SIG-M5 treated with dmso at 0.1 percent for 504 hours (cell line): ENCODE results near the gene HEATR5A.
"Not testable (repeated sequence)": the region's sequence is repeated elsewhere in the genome, so short reads cannot be mapped to it uniquely, and the experiment has no call there.

ENCODE experiments used
- DNase-seq: peaks from one replicate; lab custom pipeline; 2025; ENCODE audit not compliant: unreplicated experiment; lab: John Stamatoyannopoulos, UW

Gene HEATR5A

GRCh38 chr14:31259040-31259435 is 161.3 kb downstream of the HEATR5A start:
- DNase-seq = not testable (repeated sequence)

DNA sequence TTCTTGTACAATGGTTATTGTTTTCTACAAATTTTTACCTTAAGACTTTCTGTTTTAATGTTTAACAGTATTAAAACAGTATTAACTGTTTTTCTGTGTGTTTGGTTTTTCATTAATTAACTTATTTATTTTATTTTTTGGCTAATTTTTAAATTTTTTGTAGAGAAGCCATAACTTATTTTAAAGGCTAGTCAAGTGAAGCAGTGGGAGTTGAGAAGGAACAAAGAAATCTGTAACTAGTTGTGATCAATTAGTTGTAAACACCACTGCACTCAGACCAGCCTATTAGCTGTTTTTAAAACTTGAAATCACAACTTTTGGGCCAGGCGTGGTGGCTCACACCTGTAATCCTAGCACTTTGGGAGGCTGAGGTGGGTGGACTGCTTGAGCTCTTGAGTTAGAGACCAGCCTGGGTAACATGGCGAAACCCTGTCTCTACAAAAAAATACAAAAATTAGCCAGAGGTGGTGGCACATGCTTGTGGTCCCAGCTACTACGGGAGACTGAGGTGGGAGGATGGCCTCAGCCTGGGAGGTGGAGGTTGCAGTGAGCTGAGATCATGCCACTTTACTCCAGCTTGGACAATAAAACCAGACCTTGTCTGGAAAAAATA is 161.8 kb downstream of the HEATR5A start:
- DNase-seq = no peak

DNA sequence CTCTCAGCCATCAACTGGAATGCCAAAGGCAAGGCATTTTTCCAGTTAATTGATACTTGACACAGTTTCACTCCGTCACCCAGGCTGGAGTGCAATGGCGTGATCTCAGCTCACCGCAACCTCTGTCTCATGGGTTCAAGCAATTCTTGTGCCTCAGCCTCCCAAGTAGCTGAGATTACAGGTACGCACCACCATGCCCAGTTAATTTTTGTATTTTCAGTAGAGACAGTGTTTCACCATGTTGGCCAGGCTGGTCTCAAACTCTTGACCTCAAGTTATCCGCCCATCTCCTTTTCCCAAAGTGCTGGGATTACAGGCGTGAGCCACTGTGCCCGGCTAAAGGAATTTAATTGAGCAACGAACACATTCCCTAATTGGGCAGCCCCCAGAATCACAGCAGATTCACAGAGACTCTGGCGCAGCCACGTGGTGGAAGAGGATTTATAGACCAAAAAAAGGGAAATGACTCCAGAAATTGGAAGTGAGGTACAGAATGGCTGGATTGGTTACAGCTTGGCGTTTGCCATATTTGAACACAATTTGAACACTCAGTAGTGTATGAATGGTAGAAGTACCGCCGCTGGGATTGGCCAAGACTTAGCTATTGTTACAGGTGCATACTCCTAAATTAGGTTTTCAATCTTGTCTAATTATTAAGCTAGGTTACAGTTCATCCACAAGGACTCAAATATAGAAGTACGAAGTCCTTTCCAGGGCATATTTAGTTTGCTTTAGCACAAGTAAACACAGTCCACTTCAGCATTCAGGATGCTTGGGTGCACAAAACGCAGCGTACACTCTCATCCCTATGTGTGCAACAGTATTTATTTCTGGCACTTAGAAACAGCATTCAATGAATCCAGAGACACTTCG is 162.6 kb downstream of the HEATR5A start:
- DNase-seq = not testable (repeated sequence)

DNA sequence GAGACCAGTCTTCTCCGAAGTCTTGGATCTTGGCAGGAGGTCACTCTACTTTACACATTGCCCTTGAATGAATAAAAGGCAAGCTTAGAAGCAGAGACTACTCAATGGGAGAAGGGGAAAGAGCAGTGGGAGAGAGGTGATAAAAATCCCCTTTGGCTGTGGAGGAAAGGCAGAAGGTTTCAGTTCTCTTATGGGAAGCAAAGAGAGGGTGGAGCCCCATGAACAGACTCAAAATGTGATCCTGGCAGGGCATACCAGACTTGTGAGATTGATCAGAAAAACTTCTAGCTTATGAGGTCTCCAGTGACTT is 163.2 kb downstream of the HEATR5A start:
- DNase-seq = no peak

DNA sequence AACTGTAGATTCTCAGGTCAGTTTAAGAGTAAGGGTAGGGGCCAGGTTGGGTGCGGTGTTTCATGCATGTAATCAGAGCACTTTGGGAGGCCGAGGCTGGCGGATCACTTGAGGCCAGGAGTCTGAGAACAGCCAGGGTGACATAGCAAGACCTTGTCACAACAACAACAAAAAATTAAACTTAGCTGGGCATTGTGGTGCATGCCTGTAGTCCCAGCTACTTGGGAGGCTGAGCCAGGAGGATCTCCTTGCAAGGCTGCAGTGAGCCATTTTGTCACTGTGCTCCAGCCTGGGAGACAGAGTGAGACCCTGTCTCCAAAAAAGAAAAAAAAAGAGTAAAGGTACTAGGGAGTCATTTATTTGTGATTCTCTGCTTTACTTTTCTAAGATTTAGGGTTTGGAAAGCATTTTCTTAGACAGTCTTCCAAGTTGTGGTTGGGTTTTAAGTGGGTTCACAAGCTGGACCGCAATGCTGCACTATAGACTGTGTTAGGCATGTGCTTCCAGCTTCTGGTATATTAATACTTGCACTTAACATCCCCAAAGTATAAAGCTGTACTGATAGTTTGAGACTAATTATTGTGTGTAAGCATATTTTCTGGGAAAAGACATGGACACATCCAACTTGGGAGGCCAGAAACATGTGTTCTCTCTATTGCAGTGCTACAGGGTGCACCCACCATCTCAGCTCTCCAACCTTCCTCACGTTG is 163.7 kb downstream of the HEATR5A start:
- no peak for DNase-seq

DNA sequence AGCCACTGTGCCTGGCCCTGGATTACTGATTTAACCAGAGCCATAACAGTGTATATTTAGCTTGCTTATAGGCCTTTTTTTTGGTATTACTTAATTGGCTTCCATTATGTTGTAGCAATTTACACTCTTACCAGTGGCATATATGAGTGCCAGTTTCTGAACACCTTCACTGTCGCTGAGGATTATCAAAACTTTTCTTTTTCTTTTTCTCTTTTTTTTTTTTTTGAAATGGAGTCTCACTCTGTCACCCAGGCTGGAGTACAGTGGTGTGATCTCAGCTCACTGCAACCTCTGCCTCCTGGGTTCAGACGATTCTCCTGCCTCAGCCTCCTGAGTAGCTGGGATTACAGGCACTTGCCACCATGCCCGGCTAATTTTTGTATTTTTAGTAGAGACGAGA is 164.4 kb downstream of the HEATR5A start:
- not testable (repeated sequence) for DNase-seq

- DNase-seq = no peak
Measured at GRCh38 chr14:31255286-31255685, 165.1 kb downstream of the HEATR5A start.

DNA sequence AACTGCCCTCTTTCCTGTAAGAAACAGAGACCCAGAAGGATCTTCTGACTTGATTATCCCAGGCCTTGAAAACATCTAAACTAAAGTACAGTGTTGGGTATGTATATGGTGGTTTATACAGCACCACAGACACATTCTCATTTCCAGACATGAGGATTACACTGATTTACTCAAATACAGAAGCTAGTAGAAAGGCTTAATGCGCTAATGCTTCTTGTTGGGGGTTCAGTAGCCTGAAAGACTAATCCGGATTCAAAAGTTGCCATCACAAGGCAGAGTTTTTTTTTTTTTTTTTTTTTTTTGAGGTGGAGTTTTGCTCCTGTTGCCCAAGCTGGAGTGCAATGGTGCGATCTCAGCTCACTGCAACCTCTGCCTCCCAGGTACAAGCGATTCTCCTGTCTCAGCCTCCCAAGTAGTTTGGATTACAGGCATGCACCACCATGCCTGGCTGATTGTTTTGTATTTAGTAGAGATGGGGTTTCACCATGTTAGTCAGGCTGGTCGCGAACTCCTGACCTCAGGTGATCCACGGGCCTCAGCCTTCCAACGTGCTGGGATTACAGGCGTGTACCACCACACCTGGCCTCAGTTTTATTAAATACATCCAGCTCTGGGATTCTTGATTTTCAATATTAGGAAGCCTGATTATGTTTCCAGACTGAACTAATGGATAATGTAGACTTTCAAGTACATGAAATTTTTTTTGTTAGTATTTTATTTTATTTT is 166.4 kb downstream of the HEATR5A start:
- DNase-seq = no peak

DNA sequence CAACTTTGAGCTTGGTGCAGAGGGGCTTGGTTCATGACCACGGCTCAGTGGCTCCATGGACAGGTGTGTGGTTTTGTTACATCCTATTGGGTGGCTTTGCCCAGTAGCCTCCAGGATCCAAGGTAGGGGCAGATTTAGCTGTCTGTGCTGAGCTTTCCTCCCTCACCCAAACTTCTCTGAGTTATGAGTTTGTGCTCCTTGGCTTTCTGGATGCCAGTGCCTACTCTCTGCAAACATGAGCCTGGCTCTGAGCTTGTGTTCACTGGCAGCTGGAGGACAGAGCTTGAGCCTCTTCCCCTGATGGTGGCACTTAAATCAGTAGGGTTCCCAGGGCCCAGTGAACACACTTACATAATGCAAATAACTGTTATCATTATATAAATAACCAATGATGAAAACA is 167.5 kb downstream of the HEATR5A start:
- no peak for DNase-seq

DNA sequence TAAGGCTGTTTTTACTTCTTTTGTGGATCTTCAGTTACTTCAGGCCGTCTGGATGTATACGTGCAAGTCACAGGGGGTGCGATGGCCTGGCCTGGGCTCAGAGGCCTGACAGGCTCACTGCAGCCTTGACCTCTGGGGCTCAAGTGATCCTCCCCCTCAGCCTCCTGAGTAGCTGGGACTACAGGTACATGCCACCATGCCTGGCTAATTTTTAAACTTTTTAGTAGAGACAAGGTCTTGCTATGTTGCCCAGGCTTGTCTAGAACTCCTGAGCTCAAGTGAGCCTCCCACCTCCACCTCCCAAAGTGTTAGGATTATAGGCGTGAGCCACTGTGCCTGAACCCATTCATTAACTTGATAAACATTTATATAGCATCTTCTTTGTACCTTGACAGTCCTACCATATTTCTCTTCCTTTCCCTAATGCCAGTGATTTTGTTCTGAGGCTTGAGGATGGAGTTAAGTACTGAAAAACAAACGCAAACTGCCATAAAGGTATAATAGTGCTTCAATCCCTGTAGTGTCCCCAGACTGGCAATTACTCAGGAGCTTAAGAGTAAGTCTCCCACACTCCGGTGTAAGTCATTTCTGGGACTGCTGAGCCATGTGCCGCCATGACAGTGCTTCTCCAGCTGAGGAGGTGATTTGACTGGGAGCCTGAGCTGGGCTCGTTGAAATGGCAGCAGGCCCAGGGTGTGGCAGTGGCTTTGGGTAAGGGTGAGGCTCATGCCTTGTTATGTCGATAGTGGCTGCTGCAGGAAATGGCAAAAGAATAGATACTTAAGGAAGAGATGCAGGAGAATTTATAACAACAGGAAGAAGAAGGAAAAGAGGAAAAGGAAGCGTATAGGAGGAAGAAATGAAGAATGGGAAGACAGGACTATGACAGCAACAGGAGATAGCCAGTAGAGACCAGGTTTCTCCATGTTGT is 169.1 kb downstream of the HEATR5A start:
- DNase-seq = no peak

DNA sequence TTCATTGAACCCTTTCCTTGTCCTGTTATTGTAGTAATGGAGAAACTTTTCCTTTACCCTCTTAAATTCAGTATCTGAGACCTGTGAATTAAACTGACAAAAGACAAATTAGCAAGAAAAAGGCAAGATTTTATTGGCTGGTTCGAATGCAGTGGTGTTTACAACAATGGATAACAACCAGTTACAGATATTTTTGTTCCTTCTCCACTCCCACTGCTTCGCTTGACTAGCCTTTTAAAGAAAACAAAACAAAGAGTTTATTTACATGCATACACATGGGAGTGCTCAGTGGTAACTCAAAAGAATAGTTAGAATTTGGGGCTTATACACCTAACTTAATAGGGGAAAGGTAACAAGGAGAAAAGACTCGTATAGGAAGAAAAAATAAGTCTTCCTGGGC is 175.7 kb downstream of the HEATR5A start:
- no peak for DNase-seq

DNA sequence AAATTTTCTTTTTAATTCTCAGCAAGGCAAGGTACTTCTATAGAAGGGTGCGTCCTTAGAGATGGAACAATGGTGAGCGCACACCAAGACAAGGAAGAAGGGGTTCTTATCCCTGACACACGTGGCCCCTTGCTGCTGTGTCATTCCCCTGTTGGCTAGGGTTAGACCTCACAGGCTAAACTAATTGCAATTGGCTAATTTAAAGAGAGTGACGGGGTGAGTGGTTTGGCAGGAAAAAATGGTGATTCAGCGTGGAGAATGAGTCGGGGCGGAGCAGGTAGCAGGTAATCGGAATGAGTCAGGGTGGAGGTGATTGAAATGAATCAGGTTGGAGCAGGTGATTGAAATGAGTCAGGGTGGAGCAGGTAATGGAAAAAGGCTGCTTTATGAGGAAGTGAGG is 176.5 kb downstream of the HEATR5A start:
- DNase-seq = no peak

DNA sequence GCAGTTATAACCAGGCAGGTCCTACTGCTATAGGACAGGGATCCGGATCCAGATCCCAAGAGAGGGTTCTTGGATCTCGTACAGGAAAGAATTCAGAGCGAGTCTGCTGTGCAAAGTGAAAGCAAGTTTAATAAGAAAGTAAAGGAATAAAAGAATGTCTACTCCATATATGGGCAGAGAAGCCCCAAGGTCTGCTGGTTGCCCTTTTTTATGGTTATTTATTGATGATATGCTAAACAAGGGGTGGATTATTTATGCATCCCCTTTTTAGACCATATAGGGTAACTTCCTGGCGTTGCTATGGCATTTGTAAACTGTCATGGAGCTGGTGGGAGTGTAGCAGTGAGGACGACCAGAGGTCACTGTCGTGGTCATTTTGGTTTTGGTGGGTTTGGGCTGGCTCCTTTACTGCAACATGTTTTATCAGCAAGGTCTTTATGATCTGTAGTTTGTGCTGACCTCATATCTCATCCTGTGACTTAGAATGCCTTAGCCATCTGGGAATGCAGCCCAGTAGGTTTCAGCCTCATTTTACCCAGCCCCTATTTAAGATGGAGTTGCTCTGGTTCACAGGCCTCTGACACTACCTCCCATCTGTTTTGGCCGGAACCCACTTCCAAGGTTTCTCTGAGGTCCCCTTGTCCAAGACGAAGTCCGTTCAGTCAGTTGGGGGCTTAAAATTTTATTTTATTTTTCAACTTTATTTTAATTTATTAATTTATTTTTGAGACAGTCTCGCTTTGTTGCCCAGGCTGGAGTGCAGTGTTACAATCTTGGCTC is 178.0 kb downstream of the HEATR5A start:
- DNase-seq = not testable (repeated sequence)
